T47D (cell line): Measurements from ENCODE around the gene STAT5B.

ENCODE experiments used
- DNase-seq, 2 experiments: peaks; one replicate each; pipeline versions ENCODE4 v3.0.0 to v3.0.0-alpha.2; 2011 to 2012; ENCODE audit warnings: low read depth in 1 of 2, low spot score in 1 of 2
- JUND ChIP-seq: IDR thresholded peaks from 2 replicates; pipeline ENCODE4 v1.6.1; 2012; ENCODE audit warnings: low read depth
- in situ Hi-C: cut with HindIII; loops from 2 replicates; pipeline ENCODE4 v1.10.0; 2016; ENCODE audit warnings: low sequenced_read_pairs, low pct_unique_long_range_greater_than_20kb

The STAT5B gene

DNA sequence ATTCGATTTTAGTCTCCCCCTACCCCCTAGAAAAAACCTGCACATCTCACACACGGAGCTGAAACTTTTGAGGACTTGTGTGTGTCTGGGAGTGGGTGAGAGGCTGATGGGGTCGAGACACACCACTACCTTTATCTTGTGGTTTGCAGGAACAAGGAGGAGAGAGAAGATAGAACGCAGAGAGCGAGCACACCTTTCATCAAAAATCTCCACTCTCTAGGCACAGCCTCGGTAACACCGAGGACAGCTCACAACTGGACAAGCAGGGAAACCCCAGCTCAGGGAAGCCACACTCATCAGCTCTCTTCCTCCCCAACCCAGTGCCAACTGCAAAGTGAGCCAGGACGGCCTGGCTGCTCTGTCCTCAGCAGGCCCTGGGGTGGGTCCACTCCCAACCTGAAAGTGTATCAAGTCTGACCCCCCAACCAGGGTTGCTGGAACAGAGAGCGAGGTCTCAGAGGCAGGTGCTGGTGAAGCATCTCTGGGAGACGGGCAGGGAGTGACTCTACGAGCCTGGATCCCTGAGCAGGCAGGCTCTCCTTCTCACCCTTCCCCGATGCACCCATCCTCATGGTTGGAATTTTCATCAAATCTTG, 76.7 kb downstream of the STAT5B start:
- in situ Hi-C loops: no loop called here

DNA sequence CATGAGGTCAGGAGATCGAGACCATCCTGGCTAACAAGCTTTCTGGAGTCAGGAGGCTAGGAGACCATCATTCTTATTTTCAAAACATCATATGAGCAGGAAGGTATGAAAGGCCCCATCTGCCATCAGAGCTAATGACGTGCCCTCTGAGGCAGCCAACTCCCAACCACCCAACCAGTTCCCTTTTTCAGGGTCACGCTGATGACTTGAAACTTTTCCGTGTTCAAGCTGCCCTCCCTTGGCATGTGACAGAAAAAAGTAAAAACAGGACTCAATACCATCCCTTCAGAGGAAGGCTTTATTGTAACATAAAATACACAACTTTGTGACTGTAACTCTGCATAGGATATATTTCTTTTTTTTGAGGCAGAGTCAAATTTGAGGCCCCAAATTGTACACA, 77.3 kb downstream of the STAT5B start:
- no peak for TF ChIP-seq JUND
- in situ Hi-C loops: no loop called here
- no peak for DNase-seq

More for the DNA sequence above, 76.7 kb downstream of the STAT5B start:
- TF ChIP-seq JUND: no peak
- DNase-seq: no peak

DNA sequence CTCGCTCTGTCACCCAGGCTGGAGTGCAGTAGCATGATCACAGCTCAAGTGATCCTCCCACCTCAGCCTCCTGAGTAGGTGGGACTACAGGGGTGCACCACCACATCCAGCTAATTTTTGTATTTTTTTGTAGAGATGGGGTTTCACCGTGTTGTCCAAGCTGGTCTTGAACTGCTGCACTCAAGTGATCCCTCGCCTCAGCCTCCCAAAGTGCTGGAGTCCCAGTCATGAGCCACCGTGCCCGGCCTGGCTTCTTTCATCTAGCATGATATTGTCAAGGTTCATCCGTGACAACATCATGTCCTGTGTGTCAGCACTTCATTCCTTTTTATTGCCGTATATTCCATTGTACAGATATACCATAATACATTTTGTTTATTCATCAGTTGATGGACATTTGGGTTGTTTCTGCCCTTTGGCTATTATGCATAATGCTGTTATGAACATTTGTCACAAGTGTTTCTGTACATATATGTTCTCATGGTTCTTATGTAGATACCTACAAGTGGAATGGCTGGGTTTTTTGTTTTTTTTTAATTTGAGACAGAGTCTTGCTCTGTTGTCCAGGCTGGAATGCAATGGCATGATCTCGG, 78.5 kb downstream of the STAT5B start:
- DNase-seq: no peak
- in situ Hi-C loops: no loop called here

DNA sequence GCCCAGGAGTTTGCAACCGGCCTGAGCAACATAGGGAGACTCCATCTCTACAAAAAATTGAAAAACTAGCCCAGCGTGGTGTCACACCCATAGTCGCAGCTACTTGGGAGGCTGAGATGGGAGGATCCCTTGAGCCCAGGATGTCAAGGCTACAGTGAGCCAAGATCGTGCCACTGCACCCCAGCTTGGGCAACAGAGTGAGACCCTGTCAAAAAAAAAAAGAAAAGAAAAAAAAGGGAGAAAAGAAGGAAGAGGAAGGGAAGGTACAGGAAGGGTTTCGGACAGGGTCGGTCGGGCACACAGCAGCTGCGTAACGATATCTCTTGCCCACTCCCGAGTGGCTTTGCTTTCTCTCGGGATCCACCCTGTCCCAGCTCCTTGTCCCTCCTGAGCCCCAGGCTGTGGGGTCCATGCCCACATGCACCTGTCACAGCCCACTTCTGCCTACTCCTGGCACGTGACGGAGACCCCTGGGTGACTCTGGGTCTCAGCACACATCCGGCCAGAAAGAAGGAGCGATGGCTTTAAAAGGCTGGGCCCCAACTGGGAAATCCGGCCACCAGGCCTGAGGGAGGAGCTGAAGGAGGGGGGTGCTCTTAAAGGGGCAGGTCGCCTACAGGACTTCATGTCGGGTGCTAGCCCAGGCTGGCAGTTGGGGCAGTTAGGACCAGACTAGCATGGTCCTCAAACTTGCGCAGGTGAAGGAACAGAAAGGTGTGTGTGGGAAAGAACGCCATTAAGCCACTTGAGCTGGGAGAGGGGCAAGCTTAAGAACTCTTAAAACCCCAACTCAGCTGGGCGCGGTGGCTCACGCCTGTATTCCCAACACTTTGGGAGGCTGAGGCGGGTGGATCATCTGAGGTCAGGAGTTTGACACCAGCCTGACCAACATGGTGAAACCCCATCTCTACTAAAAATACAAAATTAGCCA, 82.0 kb downstream of the STAT5B start, which contains the start of gene GHDC:
GHDC (minus strand) TSS at position 526 of the 931 bp plus-strand sequence. CDS start 913 bp downstream, outside the sequence.
- no peak for TF ChIP-seq JUND
- in situ Hi-C loops: no loop called here
- DNase-seq: peak; percentile 83 to 91

More for the DNA sequence above, 78.5 kb downstream of the STAT5B start:
- no peak for TF ChIP-seq JUND

DNA sequence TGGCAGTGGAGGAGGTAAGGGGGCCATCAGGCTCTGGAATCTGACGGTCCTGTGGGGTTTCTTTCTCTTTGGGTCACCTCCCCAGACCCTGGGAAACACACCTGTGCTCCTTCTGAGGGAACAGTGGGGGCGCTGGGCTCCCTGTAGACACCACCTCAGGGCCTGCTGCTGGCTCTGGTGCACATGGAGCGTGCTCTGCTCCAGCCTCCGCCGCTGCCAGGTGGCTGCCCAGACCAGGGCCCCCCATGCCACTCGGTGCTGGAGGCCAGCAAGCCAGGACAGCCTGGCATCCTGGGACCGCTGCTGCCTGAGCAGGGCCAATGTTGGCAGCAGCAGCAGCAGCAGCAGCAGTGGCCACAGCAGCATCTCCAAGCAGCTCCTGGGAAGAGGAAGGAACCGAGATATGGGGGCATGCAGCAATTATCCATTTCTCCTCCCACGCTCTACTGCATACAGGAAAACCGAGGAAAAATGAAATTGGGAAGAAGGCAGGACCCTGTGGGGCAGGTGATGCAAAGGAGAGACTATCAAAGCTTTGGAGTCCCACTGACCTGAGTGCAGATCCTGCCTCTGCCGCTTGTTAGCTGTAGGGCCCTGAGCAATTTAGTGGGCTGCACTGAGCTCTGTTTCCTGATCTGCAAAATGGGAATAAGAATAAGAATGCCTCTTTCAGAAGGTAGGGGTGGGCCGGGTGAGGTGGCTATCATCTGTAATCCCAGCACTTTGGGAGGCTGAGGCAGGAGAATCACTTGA, 82.8 kb downstream of the STAT5B start:
- in situ Hi-C loops: no loop called here
- TF ChIP-seq JUND: no peak
- DNase-seq: no peak

DNA sequence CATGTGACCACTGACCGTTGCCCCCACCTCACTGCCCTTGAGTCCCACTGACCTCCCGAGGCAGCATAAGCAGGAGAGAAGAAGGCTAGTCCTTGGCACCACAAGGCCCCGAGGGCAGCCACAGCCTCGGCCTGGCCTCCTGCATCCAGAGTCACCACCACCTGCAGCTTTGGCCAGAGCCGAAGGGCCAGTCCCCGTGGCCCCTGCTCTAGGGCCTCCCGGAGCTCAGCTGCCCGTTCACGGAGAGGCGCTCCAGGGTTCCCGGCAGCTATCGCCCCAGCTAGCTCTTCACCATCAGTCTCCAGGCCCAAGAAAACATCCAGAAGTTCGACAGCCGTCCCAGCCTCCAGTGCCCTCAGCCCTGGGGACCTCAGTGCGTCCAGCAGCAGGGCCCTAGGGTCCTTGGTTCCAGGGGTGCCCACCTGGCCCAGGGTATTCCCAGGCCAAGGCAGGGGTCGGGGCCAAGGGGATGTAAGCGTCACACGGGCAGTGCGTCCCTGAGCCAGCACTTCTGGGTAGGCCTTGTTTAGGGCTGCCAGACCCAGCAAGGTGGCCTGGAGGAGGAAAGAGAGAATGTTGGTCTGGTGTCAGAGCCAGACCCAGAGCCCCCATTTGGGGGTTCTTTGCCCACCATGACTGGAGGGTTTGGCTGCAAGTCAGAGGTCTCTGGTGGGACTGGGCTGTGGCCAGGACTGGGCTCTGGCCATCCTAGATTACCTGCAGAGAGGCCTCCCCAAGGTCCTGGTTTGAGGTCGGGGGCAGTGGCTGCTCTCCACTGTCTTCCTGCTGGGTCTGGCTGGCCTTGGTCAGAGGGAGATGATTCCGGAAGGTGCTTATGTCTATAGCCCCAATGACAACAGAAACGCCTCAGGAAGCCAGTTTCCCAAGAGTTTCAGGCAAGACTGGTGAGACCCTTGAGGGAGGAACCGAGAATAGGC, 83.7 kb downstream of the STAT5B start:
- in situ Hi-C loops: no loop called here
- DNase-seq: no peak
- no peak for TF ChIP-seq JUND

DNA sequence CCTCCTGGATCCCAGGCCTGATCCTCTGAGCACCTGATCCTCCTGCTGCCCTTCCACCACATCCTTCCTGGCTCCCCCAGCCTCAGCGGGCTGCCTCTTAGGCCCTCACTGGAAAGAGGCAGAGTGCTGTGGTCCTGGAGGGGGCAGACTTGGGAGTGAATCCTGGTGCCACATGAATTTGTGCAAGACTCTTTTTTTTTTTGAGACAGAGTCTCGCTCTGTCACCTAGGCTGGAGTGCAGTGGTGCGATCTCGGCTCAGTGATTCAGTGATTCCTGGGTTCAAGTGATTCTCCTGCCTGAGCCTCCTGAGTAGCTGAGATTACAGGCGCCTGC, 84.9 kb downstream of the STAT5B start:
- no peak for TF ChIP-seq JUND

DNA sequence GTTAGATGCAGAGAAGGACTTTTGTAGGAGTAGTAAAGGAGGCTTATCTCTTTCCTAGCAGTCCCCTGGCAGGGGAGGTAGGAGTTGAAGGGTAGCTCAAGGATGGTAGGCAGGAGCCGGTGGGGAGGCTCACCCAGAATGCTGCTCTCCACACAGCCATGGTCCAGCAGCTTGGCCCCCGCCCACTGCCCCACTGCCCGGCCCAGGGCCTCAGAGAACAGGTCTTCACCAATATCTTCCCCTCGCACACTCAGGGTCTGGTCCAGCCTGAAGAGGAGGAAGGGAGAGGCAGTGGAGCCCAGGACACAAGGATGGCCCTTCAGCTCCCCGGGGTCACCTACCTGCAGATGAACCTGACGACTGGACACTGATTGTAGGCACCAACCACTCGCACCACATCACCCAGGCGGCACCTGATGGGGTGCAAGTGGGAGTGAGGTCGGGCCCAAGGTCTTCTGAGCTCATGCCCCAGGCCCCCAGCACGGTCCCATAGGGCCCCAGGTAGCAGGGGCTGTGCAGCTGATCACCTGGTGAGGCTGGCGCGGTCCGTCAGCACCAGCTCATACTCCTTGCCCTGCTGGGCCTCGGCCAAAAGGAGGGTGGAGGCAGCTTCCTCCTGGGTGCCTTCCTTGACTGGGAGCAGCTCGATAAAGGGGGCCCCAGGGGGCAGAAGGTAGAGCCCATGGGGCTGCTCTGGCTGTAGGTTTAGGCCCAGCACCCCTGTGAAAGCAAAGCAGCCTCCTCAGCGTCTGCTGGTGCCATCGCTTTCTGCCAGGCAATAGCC, 85.5 kb downstream of the STAT5B start:
- in situ Hi-C loops: no loop called here
- DNase-seq: no peak
- no peak for TF ChIP-seq JUND

More for the DNA sequence above, 84.9 kb downstream of the STAT5B start:
- in situ Hi-C loops: no loop called here
- no peak for DNase-seq

DNA sequence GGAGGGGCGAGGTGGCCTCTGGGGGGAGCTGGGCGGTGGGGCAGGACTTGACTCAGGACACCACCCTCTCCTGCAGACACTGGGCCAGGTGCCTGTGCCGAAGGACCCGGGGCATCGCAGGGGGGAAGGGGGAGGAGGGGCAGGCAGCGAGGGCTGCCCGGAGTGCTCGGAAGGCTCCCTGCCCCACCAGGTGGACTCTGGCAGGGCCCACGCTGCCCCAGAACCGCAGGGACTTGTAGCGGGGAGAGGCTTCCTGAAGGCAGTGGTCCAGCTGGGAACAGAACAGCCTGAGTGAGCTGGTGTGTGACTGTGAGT, 86.6 kb downstream of the STAT5B start:
- no peak for DNase-seq
- TF ChIP-seq JUND: no peak
- in situ Hi-C loops: no loop called here

DNA sequence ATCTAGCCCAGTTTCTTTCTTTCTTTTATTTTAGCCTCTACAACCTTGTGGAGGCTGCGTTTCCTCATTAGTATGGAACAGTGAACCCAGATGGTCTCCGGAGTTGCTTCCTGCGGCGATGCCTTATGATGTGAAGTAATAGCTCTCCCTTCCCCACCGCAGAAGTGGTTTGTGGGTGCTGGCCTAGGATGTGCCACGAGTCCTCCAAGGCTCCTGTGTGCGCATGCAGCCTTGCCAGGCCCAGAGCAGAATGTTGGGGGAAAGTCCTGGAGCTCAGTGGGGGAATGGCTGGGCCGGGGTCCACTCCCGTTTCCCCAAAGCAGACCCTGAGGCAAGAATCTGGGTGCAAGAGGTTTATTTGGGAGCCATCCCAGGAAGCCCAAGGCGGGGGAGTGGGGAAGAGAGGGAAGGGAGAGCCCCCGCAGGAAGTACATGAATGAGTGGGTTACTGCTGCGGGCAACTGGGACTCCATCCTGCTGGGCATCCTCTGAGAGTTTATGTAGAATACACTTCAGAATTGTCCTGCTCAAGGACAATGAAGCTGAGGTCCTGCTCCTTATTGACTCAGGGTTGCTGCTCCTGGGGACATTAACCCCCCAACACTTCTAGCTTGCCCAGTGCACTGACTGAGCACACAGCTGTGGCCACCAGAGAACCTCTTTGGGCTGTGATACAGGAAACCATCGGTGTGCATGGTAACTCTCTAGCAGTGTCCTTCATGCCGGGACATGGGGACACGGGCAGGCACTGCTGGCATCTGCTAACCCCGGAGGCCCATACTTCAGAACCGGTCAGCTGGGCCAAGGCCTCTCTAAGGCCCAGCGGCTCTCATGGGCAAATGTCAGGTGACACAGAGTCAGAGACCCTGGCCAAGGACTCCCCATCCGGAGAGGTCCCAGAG, 87.2 kb downstream of the STAT5B start:
- DNase-seq: no peak
- TF ChIP-seq JUND: no peak
- in situ Hi-C loops: no loop called here
